COLO829 (cell line): ENCODE measurements around the gene ENOX1.

ENCODE experiments used
- DNase-seq: peaks from one replicate; pipeline ENCODE4 v3.0.0; 2012; ENCODE audit warnings: low spot score

Gene ENOX1

GRCh38 chr13:43387880-43388279, 398.9 kb downstream of the ENOX1 start:
- no peak for DNase-seq

GRCh38 chr13:43383498-43384165, 403.1 kb downstream of the ENOX1 start:
- DNase-seq = no peak

GRCh38 chr13:43379738-43380137, 407.0 kb downstream of the ENOX1 start:
- DNase-seq = no peak

GRCh38 chr13:43377973-43378372, 408.8 kb downstream of the ENOX1 start:
- DNase-seq = no peak

GRCh38 chr13:43377149-43377548, 409.6 kb downstream of the ENOX1 start:
- no peak for DNase-seq

- no peak for DNase-seq
Measured at GRCh38 chr13:43376596-43376995, 410.2 kb downstream of the ENOX1 start.

GRCh38 chr13:43375797-43376465, 410.8 kb downstream of the ENOX1 start:
- no peak for DNase-seq

- no peak for DNase-seq
Measured at GRCh38 chr13:43374621-43375020, 412.2 kb downstream of the ENOX1 start.

GRCh38 chr13:43373400-43373799, 413.4 kb downstream of the ENOX1 start:
- DNase-seq = no peak

- DNase-seq = no peak
Measured at GRCh38 chr13:43370842-43371241, 415.9 kb downstream of the ENOX1 start.

- no peak for DNase-seq
Measured at GRCh38 chr13:43369319-43369718, 417.5 kb downstream of the ENOX1 start.

GRCh38 chr13:43368003-43368402, 418.8 kb downstream of the ENOX1 start:
- DNase-seq = peak; percentile 5

GRCh38 chr13:43365039-43365344, 421.8 kb downstream of the ENOX1 start:
- no peak for DNase-seq

GRCh38 chr13:43364210-43365038, 422.3 kb downstream of the ENOX1 start:
- no peak for DNase-seq

- no peak for DNase-seq
Measured at GRCh38 chr13:43363156-43363953, 423.4 kb downstream of the ENOX1 start.

GRCh38 chr13:43362556-43362955, 424.2 kb downstream of the ENOX1 start:
- DNase-seq = no peak

- DNase-seq = peak; percentile 66
Measured at GRCh38 chr13:43360892-43361610, 425.7 kb downstream of the ENOX1 start.

GRCh38 chr13:43360171-43360570, 426.6 kb downstream of the ENOX1 start:
- no peak for DNase-seq

- DNase-seq = no peak
Measured at GRCh38 chr13:43359536-43359935, 427.2 kb downstream of the ENOX1 start.

- DNase-seq = no peak
Measured at GRCh38 chr13:43357564-43357963, 429.2 kb downstream of the ENOX1 start.

GRCh38 chr13:43356567-43356966, 430.2 kb downstream of the ENOX1 start:
- DNase-seq = no peak

- DNase-seq = no peak
Measured at GRCh38 chr13:43355774-43356173, 431.0 kb downstream of the ENOX1 start.
